Activated CD8-positive, alpha-beta memory T cell treated with anti-CD3 and anti-CD28 coated beads for 36 hours (primary cell): ENCODE data around the gene CGB3. TPM values are rescaled to one million over a fixed set of nuclear protein-coding genes. Genes with fewer than 3 reads are reported as not detected.
"Not testable (repeated sequence)": the region's sequence is repeated elsewhere in the genome, so short reads cannot be mapped to it uniquely, and the experiment has no call there.

Source experiments
- CTCF ChIA-PET: fragments of 350-600 bp; sonication (Branson Sonifier 250); formaldehyde crosslinking; loops from one replicate; lab custom pipeline; 2021; ENCODE audit warnings: antibody characterized with exemption; lab: Charles Lee
- POLR2A ChIA-PET: fragments of 350-600 bp; sonication (Branson Sonifier 250); formaldehyde crosslinking; loops from one replicate; lab custom pipeline; 2021; ENCODE audit warnings: antibody characterized with exemption; lab: Charles Lee
- total RNA-seq, 2 experiments: library from RNA; stranded (reverse); gene quantifications; one replicate each; pipeline ENCODE4 v1.2.3, GENCODE V29; 2021

CGB3 gene
- total RNA-seq, 2 experiments from 2014 or later, result not detected

DNA sequence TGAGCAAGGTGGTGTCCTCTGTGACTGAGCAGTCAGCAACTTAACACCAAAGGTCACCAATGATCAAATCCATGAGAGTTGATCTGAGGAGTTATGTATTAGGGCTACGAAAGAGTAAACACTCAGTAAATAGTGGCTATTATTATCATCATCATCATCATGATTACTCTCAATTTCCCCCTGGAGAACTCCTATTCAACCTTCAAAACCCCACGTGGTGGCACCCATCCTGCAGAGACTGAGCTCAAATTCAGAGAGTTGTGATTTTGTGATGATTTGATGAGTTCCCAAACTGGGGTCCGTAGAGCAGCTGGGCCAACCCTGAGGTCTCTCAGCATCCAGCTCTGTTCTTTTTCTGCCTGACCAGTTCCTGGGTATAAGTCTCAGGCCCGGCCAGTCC is 25.7 kb upstream of the CGB3 start:
- POLR2A ChIA-PET, CTCF ChIA-PET: not testable (repeated sequence)

DNA sequence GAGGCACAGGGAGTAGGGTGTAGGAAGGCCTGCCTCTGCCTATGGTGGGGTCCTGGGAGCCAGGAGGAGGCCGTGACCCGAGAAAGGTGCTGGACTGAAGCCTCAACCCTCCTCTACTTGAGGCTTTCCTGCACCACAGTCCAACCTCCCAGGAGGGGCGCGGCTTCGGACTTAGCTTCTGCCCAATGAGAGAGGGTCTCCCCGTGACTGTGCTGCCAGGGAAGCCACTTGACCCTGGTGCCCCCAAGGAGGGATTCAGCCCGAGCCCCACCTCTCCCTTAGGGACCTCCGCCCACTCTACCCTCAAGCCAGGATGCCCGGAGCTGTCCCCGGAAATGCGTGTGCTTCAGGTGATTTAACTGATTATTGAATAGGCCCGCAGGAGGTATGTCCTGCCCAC is 24.9 kb upstream of the CGB3 start, which contains the start of gene CGB8:
TSS of gene CGB8 (minus strand) at position 101 of the 400 bp plus-strand sequence. CDS start 372 bp downstream, outside the sequence.
- POLR2A ChIA-PET, CTCF ChIA-PET: not testable (repeated sequence)

DNA sequence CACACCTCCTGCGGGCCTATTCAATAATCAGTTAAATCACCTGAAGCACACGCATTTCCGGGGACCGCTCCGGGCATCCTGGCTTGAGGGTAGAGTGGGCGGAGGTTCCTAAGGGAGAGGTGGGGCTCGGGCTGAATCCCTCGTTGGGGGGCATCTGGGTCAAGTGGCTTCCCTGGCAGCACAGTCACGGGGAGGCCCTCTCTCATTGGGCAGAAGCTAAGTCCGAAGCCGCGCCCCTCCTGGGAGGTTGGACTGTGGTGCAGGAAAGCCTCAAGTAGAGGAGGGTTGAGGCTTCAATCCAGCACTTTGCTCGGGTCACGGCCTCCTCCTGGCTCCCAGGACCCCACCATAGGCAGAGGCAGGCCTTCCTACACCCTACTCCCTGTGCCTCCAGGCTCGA is 19.4 kb upstream of the CGB3 start, which contains the start of gene CGB5:
TSS of gene CGB5 (plus strand) at position 301 of the 400 bp plus-strand sequence. CDS start 362 bp downstream, outside the sequence.
- CTCF ChIA-PET, POLR2A ChIA-PET: not testable (repeated sequence)

DNA sequence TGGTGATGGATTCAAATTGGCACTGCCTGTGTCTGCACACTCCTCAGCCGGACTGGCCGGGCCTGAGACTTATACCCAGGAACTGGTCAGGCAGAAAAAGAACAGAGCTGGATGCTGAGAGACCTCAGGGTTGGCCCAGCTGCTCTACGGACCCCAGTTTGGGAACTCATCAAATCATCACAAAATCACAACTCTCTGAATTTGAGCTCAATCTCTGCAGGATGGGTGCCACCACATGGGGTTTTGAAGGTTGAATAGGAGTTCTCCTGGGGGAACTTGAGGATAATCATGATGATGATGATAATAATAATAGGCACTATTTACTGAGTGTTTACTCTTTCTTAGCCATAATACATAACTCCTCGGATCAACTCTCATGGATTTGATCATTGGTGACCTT is 18.5 kb upstream of the CGB3 start:
- CTCF ChIA-PET, result not testable (repeated sequence)

DNA sequence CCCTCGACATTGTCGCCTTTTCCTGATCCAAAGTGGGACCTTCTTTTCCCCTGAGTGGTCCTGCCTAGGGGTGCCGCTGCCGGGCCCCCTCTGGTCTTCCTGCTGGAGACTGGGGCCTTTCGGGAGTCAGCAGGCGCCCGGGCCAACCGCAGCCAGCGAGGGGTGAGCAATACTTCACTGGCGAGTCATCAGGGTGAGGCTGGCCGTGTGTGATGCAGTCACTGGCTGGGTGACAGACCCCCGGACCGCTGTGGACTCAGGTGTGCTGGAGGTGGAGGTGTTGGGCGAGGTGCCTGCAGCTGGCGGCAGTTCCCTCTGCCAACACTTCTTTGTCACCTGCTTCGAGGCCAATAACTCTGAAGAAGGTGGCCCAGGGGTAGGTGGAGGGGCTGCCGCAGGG is 18.0 kb upstream of the CGB3 start:
- ChIA-PET CTCF (no interaction called here), POLR2A (no interaction called here)

More for the DNA sequence above, 18.5 kb upstream of the CGB3 start:
- POLR2A ChIA-PET, result not testable (repeated sequence)

DNA sequence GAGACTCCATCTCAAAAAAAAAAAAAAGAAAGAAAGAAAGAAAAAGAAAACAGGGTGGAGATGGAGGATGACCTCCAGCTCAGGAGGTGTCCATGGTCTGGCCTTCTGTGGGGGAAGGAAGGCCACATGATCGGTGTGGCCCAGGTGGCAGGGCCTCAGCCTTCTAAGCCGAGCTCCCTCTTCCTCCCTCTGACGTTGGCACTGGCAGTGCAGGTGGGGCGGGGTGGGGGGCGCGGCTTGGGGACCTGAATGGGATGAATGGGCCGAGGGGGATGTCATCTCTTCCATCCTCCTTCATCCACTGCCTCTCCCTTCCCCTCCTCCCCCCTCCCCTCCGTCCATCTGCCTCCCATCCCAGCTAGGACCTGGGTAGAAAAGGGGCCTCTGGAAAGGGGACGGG is 15.6 kb upstream of the CGB3 start:
- POLR2A ChIA-PET, CTCF ChIA-PET: not testable (repeated sequence)

DNA sequence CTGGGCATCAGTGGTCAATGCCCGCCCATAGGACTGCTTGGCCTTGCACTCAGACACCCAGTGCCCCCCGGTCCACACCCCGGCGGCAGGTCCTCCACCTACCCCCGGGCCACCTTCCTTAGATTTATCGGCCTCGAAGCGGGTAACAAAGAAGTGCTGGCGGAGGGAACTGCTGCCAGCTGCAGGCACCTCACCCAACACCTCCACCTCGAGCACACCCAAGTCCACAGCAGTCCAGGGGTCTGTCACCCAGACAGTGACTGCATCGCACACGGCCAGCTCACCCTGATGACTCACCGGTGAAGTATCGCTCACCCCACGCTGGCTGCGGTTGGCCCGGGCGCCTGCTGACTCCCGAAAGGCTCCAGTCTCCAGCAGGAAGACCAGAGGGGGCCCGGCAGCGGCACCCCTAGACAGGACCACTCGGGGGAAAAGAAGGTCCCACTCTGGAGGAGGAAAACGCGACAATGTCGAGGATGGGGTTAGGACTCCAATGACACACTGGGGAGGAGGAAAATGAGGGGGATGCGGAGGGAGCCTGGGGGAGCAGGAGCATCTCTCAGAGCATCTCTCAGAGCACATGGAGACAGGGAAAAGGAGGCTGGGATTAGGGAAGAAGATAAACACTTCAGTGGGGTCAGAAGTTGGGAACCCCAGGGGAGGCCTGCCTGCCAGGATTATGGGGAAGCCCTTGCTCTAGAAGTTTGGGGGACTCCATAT is 14.6 kb upstream of the CGB3 start:
- POLR2A ChIA-PET, CTCF ChIA-PET: not testable (repeated sequence)

DNA sequence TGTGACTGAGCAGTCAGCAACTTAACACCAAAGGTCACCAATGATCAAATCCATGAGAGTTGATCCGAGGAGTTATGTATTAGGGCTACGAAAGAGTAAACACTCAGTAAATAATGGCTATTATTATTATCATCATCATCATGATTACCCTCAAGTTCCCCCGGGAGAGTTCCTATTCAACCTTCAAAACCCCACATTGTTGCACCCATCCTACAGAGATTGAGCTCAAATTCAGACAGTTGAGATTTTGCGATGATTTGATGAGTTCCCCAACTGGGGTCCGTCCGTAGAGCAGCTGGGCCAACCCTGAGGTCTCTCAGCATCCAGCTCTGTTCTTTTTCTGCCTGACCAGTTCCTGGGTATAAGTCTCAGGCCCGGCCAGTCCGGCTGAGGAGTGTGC is 14.0 kb upstream of the CGB3 start:
- CTCF ChIA-PET, result not testable (repeated sequence)
- POLR2A ChIA-PET, result interaction anchor here (0.5 kb wide), 1 partner anchor 157 kb away, joined by 7 read pairs; no protein-coding TSS in a partner anchor

DNA sequence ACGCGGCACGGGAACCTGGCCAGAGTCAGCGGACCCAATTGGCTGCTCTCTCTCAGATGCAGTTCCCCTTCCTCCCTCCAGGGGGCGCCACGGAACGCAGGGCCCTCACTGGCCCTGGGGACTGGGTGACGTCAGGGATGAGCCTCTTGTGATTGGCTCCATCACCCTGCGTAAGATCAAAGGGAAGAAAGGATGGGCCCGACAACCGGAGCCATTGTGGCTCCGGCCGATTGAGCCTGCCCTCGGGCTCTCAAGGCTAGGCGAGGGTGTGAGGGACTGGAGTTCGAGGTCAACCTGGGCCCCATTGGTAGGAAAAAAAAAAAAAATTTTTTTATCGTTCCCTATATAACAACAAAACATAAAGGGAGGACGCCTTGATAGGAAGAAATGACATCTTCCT is 12.7 kb upstream of the CGB3 start, which contains the start of gene CGB1:
TSS of gene CGB1 (minus strand) at position 81 of the 400 bp plus-strand sequence. CDS start 184 bp downstream, outside the sequence.
- POLR2A ChIA-PET, CTCF ChIA-PET: not testable (repeated sequence)

DNA sequence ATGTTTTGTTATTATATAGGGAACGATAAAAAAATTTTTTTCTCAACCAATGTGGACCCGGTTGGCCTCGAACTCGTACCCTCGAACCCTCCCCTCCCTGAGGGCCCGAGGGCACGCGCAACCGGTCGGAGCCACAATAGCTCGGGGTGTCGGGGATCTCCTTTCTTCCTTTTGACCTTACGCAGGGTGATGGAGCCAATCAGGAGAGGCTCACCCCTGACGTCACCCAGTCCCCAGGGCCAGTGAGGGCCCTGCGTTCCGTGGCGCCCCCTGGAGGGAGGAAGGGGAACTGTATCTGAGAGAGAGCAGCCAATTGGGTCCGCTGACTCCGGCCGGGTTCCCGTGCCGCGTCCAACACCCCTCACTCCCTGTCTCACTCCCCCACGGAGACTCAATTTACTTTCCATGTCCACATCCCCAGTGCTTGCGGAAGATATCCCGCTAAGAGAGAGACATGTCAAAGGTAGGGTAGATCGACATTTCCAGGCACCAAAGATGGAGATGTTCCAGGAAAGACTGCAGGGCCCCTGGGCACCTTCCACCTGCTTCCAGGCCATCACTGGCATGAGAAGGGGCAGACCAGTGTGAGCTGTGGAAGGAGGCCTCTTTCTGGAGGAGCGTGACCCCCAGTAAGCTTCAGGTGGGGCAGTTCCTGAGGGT is 7.6 kb upstream of the CGB3 start, which contains the start of gene CGB2:
TSS of gene CGB2 (plus strand) at position 249 of the 660 bp plus-strand sequence. CDS start at position 455, 206 bp downstream.
- CTCF ChIA-PET, result interaction anchor here (0.6 kb wide), 1 partner anchor 291 kb away, joined by 3 read pairs; no protein-coding TSS in a partner anchor

DNA sequence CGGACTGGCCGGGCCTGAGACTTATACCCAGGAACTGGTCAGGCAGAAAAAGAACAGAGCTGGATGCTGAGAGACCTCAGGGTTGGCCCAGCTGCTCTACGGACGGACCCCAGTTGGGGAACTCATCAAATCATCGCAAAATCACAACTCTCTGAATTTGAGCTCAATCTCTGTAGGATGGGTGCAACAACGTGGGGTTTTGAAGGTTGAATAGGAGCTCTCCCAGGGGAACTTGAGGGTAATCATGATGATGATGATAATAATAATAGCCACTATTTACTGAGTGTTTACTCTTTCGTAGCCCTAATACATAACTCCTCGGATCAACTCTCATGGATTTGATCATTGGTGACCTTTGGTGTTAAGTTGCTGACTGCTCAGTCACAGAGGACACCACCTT is 6.2 kb upstream of the CGB3 start:
- CTCF ChIA-PET, result interaction anchor here (0.6 kb wide), 1 partner anchor 546 kb away, joined by 3 read pairs; no protein-coding TSS in a partner anchor
- POLR2A ChIA-PET, result not testable (repeated sequence)

More for the DNA sequence above, 7.6 kb upstream of the CGB3 start, which contains the start of gene CGB2:
- POLR2A ChIA-PET, result not testable (repeated sequence)

DNA sequence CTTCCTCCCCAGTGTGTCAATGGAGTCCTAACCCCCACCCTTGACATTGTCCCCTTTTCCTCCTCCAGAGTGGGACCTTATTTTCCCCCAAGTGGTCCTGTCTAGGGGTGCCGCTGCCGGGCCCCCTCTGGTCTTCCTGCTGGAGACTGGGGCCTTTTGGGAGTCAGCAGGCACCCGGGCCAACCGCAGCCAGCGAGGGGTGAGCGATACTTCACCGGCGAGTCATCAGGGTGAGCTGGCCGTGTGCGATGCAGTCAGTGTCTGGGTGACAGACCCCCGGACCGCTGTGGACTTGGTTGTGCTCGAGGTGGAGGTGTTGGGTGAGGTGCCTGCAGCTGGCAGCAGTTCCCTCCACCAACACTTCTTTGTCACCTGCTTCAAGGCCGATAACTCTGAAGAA is 5.6 kb upstream of the CGB3 start:
- CTCF ChIA-PET, POLR2A ChIA-PET: not testable (repeated sequence)

DNA sequence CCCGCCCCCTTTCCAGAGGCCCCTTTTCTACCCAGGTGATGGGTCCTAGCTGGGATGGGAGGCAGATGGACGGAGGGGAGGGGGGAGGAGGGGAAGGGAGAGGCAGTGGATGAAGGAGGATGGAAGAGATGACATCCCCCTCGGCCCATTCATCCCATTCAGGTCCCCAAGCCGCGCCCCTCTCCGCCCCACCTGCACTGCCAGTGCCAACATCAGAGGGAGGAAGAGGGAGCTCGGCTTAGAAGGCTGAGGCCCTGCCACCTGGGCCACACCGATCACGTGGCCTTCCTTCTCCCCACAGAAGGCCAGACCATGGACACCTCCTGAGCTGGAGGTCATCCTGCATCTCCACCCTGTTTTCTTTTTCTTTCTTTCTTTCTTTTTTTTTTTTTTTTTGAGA is 4.6 kb upstream of the CGB3 start:
- CTCF ChIA-PET, result interaction anchor here (0.6 kb wide), 1 partner anchor 183 kb away, joined by 3 read pairs; no protein-coding TSS in a partner anchor
- POLR2A ChIA-PET, result not testable (repeated sequence)

DNA sequence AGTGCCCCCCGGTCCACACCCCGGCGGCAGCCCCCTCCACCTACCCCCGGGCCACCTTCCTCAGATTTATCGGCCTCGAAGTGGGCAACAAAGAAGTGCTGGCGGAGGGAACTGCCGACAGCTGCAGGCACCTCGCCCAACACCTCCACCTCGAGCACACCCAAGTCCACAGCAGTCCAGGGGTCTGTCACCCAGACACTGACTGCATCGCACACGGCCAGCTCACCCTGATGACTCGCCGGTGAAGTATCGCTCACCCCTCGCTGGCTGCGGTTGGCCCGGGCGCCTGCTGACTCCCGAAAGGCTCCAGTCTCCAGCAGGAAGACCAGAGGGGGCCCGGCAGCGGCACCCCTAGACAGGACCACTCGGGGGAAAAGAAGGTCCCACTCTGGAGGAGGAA is 1.5 kb upstream of the CGB3 start:
- CTCF ChIA-PET, POLR2A ChIA-PET: not testable (repeated sequence)

DNA sequence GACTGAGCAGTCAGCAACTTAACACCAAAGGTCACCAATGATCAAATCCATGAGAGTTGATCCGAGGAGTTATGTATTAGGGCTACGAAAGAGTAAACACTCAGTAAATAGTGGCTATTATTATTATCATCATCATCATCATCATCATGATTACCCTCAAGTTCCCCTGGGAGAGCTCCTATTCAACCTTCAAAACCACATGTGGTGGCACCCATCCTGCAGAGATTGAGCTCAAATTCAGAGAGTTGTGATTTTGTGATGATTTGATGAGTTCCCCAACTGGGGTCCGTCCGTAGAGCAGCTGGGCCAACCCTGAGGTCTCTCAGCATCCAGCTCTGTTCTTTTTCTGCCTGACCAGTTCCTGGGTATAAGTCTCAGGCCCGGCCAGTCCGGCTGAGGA is 955 bp upstream of the CGB3 start:
- POLR2A ChIA-PET, CTCF ChIA-PET: not testable (repeated sequence)

DNA sequence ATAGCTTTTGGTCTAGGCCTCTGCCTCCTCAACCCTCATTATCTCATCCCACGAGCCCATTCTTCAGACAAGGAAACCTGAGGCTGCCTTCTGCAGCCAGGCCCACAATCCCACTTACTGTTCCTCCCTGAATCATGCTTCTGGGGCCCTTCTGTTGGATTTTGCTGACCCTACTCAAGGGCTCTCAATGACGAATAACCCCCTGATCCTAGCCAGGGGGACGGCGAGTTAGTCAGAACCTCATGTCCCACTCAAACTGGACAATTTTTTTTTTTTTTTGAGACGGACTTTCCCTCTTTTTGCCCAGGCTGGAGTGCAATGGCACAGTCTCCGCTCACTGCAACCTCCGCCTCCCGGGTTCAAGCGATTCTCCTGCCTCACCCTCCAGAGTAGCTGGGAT is 2.0 kb downstream of the CGB3 start:
- CTCF ChIA-PET, result interaction anchor here (0.6 kb wide), 1 partner anchor 1824 kb away, joined by 3 read pairs; no protein-coding TSS in a partner anchor
- POLR2A ChIA-PET, result no interaction called here

DNA sequence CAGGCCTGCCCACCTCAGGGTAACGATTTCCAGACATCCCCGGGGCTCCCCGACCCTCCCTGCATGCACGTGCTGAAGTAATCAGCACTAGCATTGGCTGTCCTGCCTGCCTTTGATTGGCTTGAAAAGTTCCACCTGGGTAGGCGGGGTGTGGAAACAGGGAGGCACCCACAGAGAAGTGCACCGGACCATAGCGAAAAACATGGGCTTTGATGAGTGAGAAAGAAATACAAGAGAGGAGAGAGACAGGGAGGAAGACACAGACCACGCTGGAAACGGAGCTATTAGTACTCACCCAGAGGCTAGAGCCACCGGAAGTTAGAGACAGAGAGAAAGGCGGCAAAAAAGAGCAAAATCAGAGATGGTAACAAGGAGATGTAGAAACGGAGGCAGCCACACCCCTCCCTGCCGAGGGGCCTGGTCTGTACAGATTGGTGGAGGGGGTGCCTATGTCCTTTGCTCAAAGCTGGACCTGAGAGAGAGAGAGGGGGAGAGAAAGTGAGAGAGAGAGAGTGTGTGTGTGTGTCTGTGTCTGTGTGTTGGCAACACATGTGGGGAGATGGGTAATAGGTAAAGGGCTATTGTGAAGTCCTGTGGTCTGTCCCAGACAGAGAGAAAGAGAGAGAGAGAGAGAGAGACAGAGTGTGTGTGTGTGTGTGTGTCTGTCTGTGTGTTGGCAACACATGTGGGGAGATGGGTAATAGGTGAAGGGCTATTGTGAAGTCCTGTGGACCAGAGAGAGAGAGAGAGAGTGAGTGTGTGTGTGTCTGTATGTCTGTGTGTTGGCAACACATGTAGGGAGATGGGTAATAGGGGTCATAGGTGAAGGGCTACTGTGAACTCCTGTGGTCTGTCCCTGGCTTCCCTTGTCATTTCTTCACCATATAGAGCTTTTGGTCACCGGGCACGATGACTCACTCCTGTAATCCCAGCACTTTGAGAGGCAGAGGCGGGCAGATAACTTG is 2.9 kb downstream of the CGB3 start:
- POLR2A ChIA-PET, result no interaction called here
- CTCF ChIA-PET, result interaction anchor here (1.1 kb wide), 1 partner anchor 21 kb away, joined by 4 read pairs; no protein-coding TSS in a partner anchor

DNA sequence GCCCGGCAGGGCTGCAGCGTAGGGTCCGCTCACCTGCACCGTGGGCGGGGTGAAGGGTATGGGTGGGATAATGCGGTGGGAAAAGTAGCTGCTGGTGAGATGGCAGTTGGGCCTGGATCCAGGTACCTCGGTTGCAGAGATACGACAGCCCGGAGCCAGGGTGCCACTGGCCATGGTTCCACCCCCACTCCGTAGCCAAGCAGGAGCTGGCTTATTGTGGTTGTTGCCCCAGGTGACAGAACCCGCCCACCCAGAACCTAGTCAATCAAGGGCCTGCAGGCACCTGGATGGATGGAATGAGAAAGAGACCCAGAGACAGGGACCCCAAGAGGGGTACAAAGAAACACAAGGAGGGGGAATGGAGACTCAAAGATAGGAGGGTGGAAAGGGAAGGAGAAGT is 3.8 kb downstream of the CGB3 start:
- CTCF ChIA-PET, result interaction anchor here (1.1 kb wide), 1 partner anchor 20 kb away, joined by 4 read pairs; no protein-coding TSS in a partner anchor
- POLR2A ChIA-PET, result no interaction called here
